Keratinocyte (primary cell): Measurements from ENCODE around the gene FANCD2OS.

ENCODE experiments used
- EZH2 ChIP-seq: IDR thresholded peaks from one replicate; pipeline ENCODE4 v1.6.1; 2012; ENCODE audit warnings: inconsistent platforms, mild to moderate bottlenecking, low read length, moderate library complexity
- TF ChIP-seq, protein P1 (sequence below), 3 experiments: IDR thresholded peaks in 1 of 3; conservative IDR thresholded peaks in 1 of 3; optimal IDR thresholded peaks in 1 of 3; 2 replicates in 2 of 3; 3 replicates in 1 of 3; pipeline versions ENCODE3 to v1.5.1; 2011; ENCODE audit warnings: low read length in 3 of 3, mild to moderate bottlenecking in 3 of 3, moderate library complexity in 2 of 3, control low read depth in 1 of 3, inconsistent platforms in 1 of 3; ENCODE audit not compliant: insufficient read depth in 2 of 3; ENCODE audit errors: extremely low read depth in 1 of 3

DNA sequence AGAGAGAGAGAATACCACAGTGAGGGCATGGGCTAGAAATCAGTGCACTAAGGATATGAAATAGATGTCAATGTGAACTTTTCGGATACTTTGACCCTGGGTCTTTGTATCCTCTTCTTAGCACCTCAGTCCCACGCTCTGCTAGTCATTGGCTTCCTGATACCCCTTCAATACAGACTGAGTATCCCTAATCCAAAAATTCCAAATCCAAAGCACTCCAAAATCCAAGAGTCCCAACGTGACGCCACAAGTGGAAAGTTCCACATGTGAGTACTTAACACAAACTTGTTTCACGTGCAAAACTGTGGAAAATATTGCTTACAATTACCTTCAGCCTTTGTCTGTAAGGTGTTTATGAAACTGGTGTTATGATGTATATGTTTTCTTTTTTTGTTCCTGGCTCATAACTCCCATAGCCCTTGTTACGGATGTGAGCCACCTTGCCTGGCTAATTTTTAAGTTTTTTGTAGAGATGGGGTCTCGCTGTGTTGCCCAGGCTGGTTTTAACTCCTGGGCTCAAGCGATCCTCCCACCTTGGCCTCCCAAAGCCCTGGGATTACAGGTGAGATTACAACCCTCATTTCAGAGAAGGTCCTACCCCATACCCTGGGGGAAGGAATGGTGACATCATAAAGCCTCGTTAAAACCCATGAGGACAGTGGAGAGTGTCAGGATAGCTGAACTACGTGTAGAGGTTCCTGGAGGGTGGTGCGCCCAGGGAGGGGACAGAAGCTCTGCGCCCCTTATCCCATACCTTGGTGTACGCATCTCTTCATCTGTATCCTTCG, 46.5 kb upstream of the FANCD2OS start:
- TF ChIP-seq, protein P1, sequence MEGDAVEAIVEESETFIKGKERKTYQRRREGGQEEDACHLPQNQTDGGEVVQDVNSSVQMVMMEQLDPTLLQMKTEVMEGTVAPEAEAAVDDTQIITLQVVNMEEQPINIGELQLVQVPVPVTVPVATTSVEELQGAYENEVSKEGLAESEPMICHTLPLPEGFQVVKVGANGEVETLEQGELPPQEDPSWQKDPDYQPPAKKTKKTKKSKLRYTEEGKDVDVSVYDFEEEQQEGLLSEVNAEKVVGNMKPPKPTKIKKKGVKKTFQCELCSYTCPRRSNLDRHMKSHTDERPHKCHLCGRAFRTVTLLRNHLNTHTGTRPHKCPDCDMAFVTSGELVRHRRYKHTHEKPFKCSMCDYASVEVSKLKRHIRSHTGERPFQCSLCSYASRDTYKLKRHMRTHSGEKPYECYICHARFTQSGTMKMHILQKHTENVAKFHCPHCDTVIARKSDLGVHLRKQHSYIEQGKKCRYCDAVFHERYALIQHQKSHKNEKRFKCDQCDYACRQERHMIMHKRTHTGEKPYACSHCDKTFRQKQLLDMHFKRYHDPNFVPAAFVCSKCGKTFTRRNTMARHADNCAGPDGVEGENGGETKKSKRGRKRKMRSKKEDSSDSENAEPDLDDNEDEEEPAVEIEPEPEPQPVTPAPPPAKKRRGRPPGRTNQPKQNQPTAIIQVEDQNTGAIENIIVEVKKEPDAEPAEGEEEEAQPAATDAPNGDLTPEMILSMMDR (optimal IDR thresholded peaks at IDR 0.05 in 1 of 3, IDR thresholded peaks at IDR 0.05 in 1 of 3, conservative IDR thresholded peaks at IDR 0.05 in 1 of 3; ENCODE audit: extremely low read depth in 1 of 3, insufficient read depth in 2 of 3, low read length in 3 of 3), result no peak
- no peak for TF ChIP-seq EZH2
